GM18907 (cell line): ENCODE results near the gene MPHOSPH6.
"Not testable (repeated sequence)": the region's sequence is repeated elsewhere in the genome, so short reads cannot be mapped to it uniquely, and the experiment has no call there.

ENCODE experiments used
- ATAC-seq: cut with Tn5 transposase; IDR thresholded peaks from one replicate; pipeline ENCODE4 v1.9.1; 2021; ENCODE audit warnings: mild to moderate bottlenecking, moderate library complexity; ENCODE audit not compliant: unreplicated experiment

The MPHOSPH6 gene

GRCh38 chr16:82176204-82176603, 6.2 kb upstream of the MPHOSPH6 start:
- no peak for ATAC-seq

DNA sequence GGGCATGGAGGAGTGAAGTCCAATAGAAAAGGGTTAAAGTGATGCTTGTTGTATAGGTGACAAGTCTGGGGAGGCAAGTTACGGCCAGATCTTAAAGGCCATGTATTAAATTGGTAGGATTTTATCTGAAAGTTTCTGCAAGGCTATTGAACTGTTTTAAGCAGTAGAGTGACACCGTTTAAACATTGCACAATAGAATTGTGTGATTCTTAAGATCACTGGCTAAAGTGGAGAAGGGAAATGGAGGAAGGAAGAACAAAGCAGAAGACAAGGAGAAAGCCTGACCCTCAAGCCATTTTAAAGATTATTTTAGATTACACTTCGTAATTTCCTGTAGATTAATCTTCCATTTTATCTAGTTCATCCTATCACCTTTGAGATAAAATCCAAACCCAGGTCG, 5.6 kb upstream of the MPHOSPH6 start:
- no peak for ATAC-seq

GRCh38 chr16:82167670-82168069, 2.4 kb downstream of the MPHOSPH6 start:
- ATAC-seq: no peak

DNA sequence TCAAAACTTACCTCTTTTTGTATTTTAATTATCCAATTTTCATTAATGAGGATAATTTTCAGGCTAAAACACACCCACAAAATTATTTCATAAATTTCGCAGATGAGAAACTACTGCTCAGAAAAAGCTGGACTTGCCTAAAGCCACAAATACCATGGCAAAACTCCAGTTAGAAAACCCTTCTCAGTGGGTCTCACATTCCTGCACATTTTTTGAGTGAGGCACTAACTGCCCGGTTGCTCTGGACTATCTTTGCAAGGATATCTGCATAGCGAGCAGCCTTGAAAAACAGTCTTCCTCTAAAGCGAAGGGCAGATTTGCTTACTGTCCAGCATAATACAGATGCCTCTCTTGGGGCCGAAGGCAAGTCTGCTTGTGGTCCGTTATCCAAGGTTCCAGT, 9.8 kb downstream of the MPHOSPH6 start:
- no peak for ATAC-seq

- no peak for ATAC-seq
These were observed 12.2 kb downstream of the MPHOSPH6 start for GRCh38 chr16:82157836-82158235.

DNA sequence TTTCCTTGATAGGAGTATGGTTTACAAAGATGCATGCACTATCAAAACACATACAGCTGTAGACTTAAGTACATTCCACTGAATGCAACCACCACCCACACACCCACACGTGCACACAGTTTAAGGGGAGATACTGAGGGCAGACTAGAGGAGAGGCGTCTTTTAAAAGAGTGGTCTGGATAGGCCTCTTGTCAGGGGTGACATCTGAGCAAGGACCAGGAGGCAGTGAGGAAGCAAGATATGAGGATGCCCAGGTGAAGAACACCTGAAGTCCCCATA, 12.6 kb downstream of the MPHOSPH6 start:
- no peak for ATAC-seq

GRCh38 chr16:82156761-82157533, 13.1 kb downstream of the MPHOSPH6 start:
- ATAC-seq: no peak

- no peak for ATAC-seq
These were observed 17.3 kb downstream of the MPHOSPH6 start for GRCh38 chr16:82152641-82153112.

DNA sequence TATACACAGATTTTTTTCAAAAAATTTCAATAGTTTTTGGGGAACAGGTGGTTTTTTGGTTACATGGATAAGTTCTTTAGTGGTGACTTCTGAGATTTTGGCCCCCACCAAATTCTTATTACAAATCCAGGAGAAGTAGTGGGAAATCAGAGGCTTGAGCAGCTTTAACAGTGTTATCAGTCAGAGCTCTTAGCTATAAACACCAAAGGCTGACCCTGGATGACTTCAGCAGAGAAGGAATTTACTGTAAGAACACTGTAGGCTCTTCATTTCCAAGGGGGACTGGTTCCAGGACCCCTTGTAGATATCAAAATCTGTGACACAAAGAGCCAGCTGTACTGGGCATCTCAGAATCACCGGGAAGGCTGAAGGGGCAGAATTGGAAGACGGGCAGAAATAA, 17.8 kb downstream of the MPHOSPH6 start:
- no peak for ATAC-seq

DNA sequence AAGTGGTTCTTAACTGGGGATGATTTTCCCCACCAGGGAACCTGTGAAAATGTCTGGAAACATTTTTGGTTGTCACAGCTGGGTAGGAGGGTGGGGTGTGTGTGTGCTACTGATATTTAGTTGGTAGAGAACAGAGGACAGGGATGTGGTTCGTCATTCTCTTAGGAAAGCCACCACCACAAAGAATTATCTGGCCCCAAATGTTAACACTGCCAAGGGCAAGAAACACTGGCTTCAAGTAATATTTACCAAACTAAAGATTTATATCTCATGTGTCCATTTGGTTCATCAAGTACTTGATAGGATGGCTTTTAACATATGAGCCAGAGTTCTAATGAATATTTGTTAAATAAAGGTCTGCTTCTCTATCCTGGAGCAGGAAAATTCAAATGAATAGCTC, 19.5 kb downstream of the MPHOSPH6 start:
- ATAC-seq: no peak

- no peak for ATAC-seq
These were observed 20.5 kb downstream of the MPHOSPH6 start for GRCh38 chr16:82149536-82149935.

- no peak for ATAC-seq
These were observed 22.5 kb downstream of the MPHOSPH6 start for GRCh38 chr16:82147546-82147945.

GRCh38 chr16:82146957-82147356, 23.1 kb downstream of the MPHOSPH6 start:
- ATAC-seq: no peak

DNA sequence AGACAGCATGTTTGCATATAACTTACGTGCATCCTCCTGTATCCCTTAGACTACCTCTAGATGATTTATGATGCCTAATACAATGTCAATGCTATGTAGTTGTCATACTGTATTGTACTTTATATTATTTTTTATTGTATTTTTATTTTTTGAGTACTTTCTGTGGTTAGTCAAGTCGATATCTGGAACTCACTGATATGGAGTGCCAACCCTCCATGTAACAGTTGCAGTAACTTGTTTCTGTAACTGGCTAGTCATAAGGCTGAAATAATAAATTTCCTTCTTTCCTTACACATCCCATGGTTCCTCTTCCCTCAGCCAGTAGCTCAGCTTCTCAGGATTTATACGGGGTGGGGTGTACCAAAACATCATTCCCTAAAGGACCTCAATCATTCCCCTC, 23.5 kb downstream of the MPHOSPH6 start:
- no peak for ATAC-seq

GRCh38 chr16:82139286-82139571, 30.8 kb downstream of the MPHOSPH6 start:
- ATAC-seq: not testable (repeated sequence)

- ATAC-seq: no peak
These were observed 31.3 kb downstream of the MPHOSPH6 start for GRCh38 chr16:82138478-82139285.

DNA sequence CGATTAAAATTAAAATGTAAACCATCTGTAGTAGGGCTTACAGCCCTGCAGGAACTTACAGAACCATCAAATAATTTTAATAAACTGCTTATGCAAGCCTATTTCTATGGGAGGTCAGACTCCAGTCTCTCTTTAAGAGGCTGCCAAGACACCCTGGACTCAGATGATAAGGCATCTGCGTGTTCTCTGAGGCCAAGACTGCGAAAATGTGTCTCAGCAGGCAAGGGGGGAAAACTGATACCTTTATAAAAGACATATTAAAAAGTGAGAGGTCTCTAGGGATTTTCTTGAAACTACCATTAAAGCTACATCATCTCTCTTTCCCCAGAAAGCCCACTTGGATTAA, 32.2 kb downstream of the MPHOSPH6 start:
- ATAC-seq: no peak

GRCh38 chr16:82136956-82137821, 32.8 kb downstream of the MPHOSPH6 start:
- ATAC-seq: no peak

GRCh38 chr16:82135844-82136243, 34.2 kb downstream of the MPHOSPH6 start:
- ATAC-seq: no peak

DNA sequence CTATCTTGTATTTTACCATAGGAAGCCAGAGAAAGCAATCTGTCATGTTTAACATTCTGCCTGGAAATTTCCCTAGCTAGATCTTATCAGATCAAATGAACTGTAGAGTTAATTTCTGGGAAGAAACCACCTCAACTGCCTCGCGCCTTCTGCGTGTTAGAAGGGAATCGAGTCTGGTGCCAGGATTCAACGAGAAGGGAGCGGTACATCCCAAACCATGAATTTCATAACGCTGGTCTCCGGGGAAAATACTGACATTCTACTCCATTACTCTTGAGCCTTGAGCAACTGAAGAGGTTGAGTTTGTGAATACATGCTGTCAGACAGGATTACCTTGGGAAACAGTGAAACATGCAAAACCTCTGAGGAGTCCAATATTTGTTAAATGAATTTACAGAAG, 35.2 kb downstream of the MPHOSPH6 start:
- no peak for ATAC-seq

DNA sequence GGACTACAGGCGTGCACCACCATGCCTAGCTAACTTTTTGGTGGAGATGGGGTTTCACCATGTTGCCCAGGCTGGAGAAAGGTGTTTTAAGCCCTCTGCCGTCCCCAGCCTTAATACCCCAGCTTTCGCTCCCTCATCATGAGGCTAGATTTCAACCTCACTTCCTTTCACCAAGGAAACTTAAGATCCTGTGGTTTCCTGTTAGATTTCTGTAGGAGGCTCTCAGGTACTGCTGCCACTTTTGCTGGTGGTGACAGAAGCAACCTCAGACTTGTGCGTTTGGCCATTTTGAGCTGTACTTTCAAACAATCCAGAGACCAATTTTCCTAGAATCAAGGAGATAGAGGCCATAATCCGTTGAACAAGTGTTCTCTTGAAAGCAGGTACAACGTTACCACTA, 36.2 kb downstream of the MPHOSPH6 start:
- no peak for ATAC-seq

GRCh38 chr16:82129881-82130280, 40.1 kb downstream of the MPHOSPH6 start:
- no peak for ATAC-seq
